Transverse colon (tissue), 4 donors: ENCODE data around the gene MACROD1.

Experiments used
- CTCF ChIP-seq, 5 experiments: fragments of 200-600 bp in 3 of 5; fragments of 450-650 bp in 2 of 5; sonication (generic) in 3 of 5; IDR thresholded peaks; 1 replicate in 2 of 5; 2 replicates in 3 of 5; pipeline ENCODE4 v1.5.1; 2016 to 2017; ENCODE audit warnings: antibody characterized with exemption in 5 of 5, inconsistent platforms in 3 of 5, mild to moderate bottlenecking in 2 of 5, moderate library complexity in 1 of 5
- EP300 ChIP-seq: sonication (generic); formaldehyde crosslinking; IDR thresholded peaks from one replicate; pipeline ENCODE4 v1.6.1; 2017; ENCODE audit warnings: antibody characterized with exemption, low read depth
- POLR2A ChIP-seq: fragments of 450-650 bp; IDR thresholded peaks from one replicate; pipeline ENCODE4 v1.6.1; 2016; ENCODE audit warnings: antibody characterized with exemption, mild to moderate bottlenecking, moderate library complexity
- POLR2AphosphoS5 ChIP-seq, 3 donors: sonication (generic); formaldehyde crosslinking; IDR thresholded peaks; one replicate each; pipeline ENCODE4 v1.6.1; 2016; ENCODE audit warnings: antibody characterized with exemption in 3 of 3

- no peak for TF ChIP-seq CTCF (IDR thresholded peaks at IDR 0.05)
- no peak for TF ChIP-seq POLR2A
- no peak for TF ChIP-seq EP300
- TF ChIP-seq POLR2AphosphoS5 (IDR thresholded peaks at IDR 0.05), result no peak
Observed at GRCh38 chr11:64120951-64121569, 44.9 kb downstream of the MACROD1 start.
